CD14-positive monocyte (primary cell): ENCODE results near the gene FBXL17. TPM values are rescaled to one million over a fixed set of nuclear protein-coding genes. Genes with fewer than 3 reads are reported as not detected.

Experiments
- DNase-seq, 3 donors: peaks; one replicate each; pipeline ENCODE4 v3.0.0-alpha.2; 2011 to 2022
- H2AFZ ChIP-seq: 2 replicates; pipeline ENCODE4 v1.6.0; 2012; ENCODE audit warnings: mild to moderate bottlenecking, low read depth, low read length, inconsistent platforms; ENCODE audit not compliant: insufficient read depth, poor library complexity, severe bottlenecking
- H3K27ac ChIP-seq, 2 donors: 1 replicate in 1 of 2; 2 replicates in 1 of 2; pipeline ENCODE4 v1.5.1; 2012 to 2013; ENCODE audit warnings: low read length in 2 of 2, control low read depth in 1 of 2, inconsistent platforms in 1 of 2, low read depth in 1 of 2, mild to moderate bottlenecking in 1 of 2
- H3K27me3 ChIP-seq, 2 donors: one replicate each; pipeline versions ENCODE4 v1.6.0 to v1.6.1; 2011 to 2013; ENCODE audit warnings: low read length in 2 of 2; ENCODE audit not compliant: control insufficient read depth in 2 of 2, insufficient read depth in 2 of 2
- H3K36me3 ChIP-seq, 2 donors: replicated peaks in 1 of 2; 1 replicate in 1 of 2; 2 replicates in 1 of 2; pipeline versions ENCODE4 v1.5.1 to v1.6.1; 2012 to 2013; ENCODE audit warnings: low read length in 2 of 2, control low read depth in 1 of 2, inconsistent platforms in 1 of 2, mild to moderate bottlenecking in 1 of 2; ENCODE audit not compliant: insufficient read depth in 2 of 2, control insufficient read depth in 1 of 2
- H3K4me1 ChIP-seq, 2 donors: 1 replicate in 1 of 2; 2 replicates in 1 of 2; pipeline versions ENCODE4 v1.5.1 to v1.6.1; 2012 to 2013; ENCODE audit warnings: low read length in 2 of 2, control low read depth in 1 of 2, inconsistent platforms in 1 of 2, mild to moderate bottlenecking in 1 of 2, moderate library complexity in 1 of 2; ENCODE audit not compliant: insufficient read depth in 2 of 2, control insufficient read depth in 1 of 2
- H3K4me2 ChIP-seq: replicated peaks from 2 replicates; pipeline ENCODE3; 2012; ENCODE audit warnings: low read length, moderate library complexity, mild to moderate bottlenecking; ENCODE audit not compliant: poor library complexity, severe bottlenecking; ENCODE audit errors: extremely low read depth
- H3K4me3 ChIP-seq, 3 experiments: fragments of 200-600 bp in 1 of 3; sonication (generic) in 1 of 3; replicated peaks in 1 of 3; 1 replicate in 2 of 3; 2 replicates in 1 of 3; pipeline ENCODE4 v1.5.1; 2011 to 2013; ENCODE audit warnings: low read length in 3 of 3, mild to moderate bottlenecking in 3 of 3, control low read depth in 2 of 3, low read depth in 2 of 3, inconsistent platforms in 1 of 3, moderate library complexity in 1 of 3
- H3K79me2 ChIP-seq: 2 replicates; pipeline ENCODE4 v1.6.0; 2012; ENCODE audit warnings: mild to moderate bottlenecking, control low read depth, inconsistent platforms, low read length, moderate library complexity; ENCODE audit not compliant: insufficient read depth
- H3K9ac ChIP-seq: 2 replicates; pipeline ENCODE4 v1.6.0; 2017; ENCODE audit warnings: low read length, mild to moderate bottlenecking; ENCODE audit not compliant: insufficient read depth, poor library complexity, severe bottlenecking
- H3K9me3 ChIP-seq, 2 donors: replicated peaks in 1 of 2; 1 replicate in 1 of 2; 2 replicates in 1 of 2; pipeline versions ENCODE4 v1.5.1 to v1.6.1; 2012 to 2013; ENCODE audit warnings: low read length in 2 of 2, control low read depth in 1 of 2; ENCODE audit not compliant: control insufficient read depth in 1 of 2, insufficient read depth in 1 of 2
- H4K20me1 ChIP-seq: 2 replicates; pipeline ENCODE4 v1.6.0; 2012; ENCODE audit warnings: mild to moderate bottlenecking, low read length, control low read depth, moderate library complexity; ENCODE audit not compliant: insufficient read depth
- H3K27ac Mint-ChIP-seq, 7 donors: one replicate each; pipeline ENCODE4 v1.8.0; 2020; ENCODE audit warnings: mild to moderate bottlenecking in 7 of 7, mixed read lengths in 7 of 7, moderate library complexity in 6 of 7, inconsistent platforms in 2 of 7
- H3K27me3 Mint-ChIP-seq, 3 donors: one replicate each; pipeline ENCODE4 v1.8.0; 2021 to 2022; ENCODE audit warnings: low read depth in 3 of 3, mild to moderate bottlenecking in 3 of 3, mixed read lengths in 3 of 3, moderate library complexity in 3 of 3, inconsistent platforms in 1 of 3
- H3K36me3 Mint-ChIP-seq, 2 donors: one replicate each; pipeline ENCODE4 v1.8.0; 2020; ENCODE audit warnings: mixed read lengths in 2 of 2, inconsistent platforms in 1 of 2, mild to moderate bottlenecking in 1 of 2
- H3K4me1 Mint-ChIP-seq: one replicate; pipeline ENCODE4 v1.8.0; 2020; ENCODE audit warnings: mild to moderate bottlenecking, mixed read lengths
- H3K4me3 Mint-ChIP-seq, 2 donors: one replicate each; pipeline ENCODE4 v1.8.0; 2020; ENCODE audit warnings: mild to moderate bottlenecking in 2 of 2, mixed read lengths in 2 of 2, moderate library complexity in 1 of 2
- H3K9me3 Mint-ChIP-seq, 7 donors: one replicate each; pipeline ENCODE4 v1.8.0; 2020 to 2022; ENCODE audit warnings: mixed read lengths in 7 of 7, mild to moderate bottlenecking in 6 of 7, moderate library complexity in 6 of 7, inconsistent platforms in 2 of 7
- WGBS: methylation state at CpG from one replicate; pipeline ENCODE4 v1.1.5; 2013; ENCODE audit warnings: missing lambda C conversion rate; ENCODE audit not compliant: insufficient coverage; 5-methylcytosine and 5-hydroxymethylcytosine counted together
- intact Hi-C, 2 donors: fragments of 100-400 bp; cut with micrococcal nuclease; formaldehyde crosslinking; loops; one replicate each; pipeline versions ENCODE4 v1.15.0 to v1.15.1; 2023
- polyA plus RNA-seq, 3 donors: library from polyadenylated mRNA; depleted of rRNA in 1 of 3; unstranded in 2 of 3; stranded (reverse) in 1 of 3; fragments of 300-500 nt in 2 of 3; fragments of >200 nt in 1 of 3; fragmentation: Illumina TruSeq in 2 of 3; gene quantifications; 1 replicate in 2 of 3; 2 replicates in 1 of 3; pipeline ENCODE4 v1.2.3, GENCODE V29; 2012 to 2021
- TF ChIP-seq, protein P1 (sequence below): fragments of 200-600 bp; IDR thresholded peaks from one replicate; pipeline ENCODE4 v1.8.0; 2022; ENCODE audit warnings: antibody characterized with exemption, mild to moderate bottlenecking

FBXL17 gene
- polyA plus RNA-seq, 3 donors: 1.5 to 6.6 (median 2.0) TPM

DNA sequence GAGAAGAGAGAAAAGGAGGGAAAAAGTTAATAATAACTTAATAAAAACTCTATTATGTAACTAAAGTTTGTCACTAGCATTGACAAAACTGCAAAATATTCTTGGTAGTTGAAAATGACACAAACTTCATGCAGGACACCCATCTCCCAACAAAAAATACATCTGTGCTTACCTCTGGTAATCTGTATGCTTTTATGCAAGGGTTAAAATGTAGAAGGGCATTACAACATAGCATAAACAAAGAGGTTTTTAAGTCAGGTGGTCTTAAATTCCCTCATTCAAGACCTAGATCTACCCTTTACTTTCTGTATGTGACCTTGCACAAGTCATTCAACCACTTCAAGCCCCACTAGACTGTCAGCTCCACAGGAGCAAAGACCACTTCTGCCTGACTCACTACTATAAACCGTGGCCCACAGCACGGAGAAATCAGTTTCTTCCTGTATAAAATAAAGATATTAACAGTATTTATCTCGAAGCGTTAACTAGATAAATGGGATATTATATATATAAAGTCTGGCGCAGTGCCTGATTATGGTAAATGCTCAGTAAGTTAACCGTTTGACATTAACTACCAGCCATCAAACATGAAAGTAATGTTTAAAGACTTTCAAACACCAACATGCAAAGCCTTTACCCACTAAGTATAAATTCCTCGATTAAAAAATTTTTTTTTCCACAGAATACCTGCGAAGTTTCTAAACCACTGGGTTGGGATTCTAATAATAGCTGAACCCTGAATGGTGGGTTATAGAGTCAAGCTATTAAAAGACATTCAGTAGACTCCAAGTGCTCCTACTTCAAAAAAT, 2.0 kb downstream of the FBXL17 start:
- H3K9ac ChIP-seq: peak overlapping the region; percentile 96
- H3K79me2 ChIP-seq: peaks cover 57% of the 10 kb centered on the region
- no CpG with 5 or more reads among the region's 8 CpGs for WGBS
- H2AFZ ChIP-seq: peak overlapping the region; percentile 90
- TF ChIP-seq, protein P1, sequence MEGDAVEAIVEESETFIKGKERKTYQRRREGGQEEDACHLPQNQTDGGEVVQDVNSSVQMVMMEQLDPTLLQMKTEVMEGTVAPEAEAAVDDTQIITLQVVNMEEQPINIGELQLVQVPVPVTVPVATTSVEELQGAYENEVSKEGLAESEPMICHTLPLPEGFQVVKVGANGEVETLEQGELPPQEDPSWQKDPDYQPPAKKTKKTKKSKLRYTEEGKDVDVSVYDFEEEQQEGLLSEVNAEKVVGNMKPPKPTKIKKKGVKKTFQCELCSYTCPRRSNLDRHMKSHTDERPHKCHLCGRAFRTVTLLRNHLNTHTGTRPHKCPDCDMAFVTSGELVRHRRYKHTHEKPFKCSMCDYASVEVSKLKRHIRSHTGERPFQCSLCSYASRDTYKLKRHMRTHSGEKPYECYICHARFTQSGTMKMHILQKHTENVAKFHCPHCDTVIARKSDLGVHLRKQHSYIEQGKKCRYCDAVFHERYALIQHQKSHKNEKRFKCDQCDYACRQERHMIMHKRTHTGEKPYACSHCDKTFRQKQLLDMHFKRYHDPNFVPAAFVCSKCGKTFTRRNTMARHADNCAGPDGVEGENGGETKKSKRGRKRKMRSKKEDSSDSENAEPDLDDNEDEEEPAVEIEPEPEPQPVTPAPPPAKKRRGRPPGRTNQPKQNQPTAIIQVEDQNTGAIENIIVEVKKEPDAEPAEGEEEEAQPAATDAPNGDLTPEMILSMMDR: no peak
- Mint-ChIP-seq H3K27me3 (peaks cover 0 to 2% (median 0%) of the 10 kb centered on the region in 3 donors), H3K4me3 (peak overlapping the region; percentile 88 to 89), H3K36me3 (peaks cover 11 to 18% of the 10 kb centered on the region in 2 donors), H3K4me1 (peaks cover 40% of the 10 kb centered on the region), H3K27ac (peak overlapping the region in 2 of 7 donors; percentile 3 to 40), H3K9me3 (peaks cover 11 to 24% (median 18%) of the 10 kb centered on the region in 7 donors)
- no peaks in the 10 kb centered on the region for H3K27me3 ChIP-seq
- peak overlapping the region; percentile 49 to 86 (median 63) for H3K4me3 ChIP-seq
- peaks cover 22 to 30% of the 10 kb centered on the region in 2 donors for H3K4me1 ChIP-seq
- H3K36me3 ChIP-seq: no peaks in the 10 kb centered on the region
- peaks cover 6 to 14% of the 10 kb centered on the region in 2 donors for H3K9me3 ChIP-seq
- no peaks in the 10 kb centered on the region for H4K20me1 ChIP-seq
- peak overlapping the region in 1 of 2 donors; percentile 96 for H3K27ac ChIP-seq
- DNase-seq: peak in 2 of 3 donors; percentile 11 to 14
- peak overlapping the region; percentile 87 for H3K4me2 ChIP-seq
- intact Hi-C loops: no loop called here

DNA sequence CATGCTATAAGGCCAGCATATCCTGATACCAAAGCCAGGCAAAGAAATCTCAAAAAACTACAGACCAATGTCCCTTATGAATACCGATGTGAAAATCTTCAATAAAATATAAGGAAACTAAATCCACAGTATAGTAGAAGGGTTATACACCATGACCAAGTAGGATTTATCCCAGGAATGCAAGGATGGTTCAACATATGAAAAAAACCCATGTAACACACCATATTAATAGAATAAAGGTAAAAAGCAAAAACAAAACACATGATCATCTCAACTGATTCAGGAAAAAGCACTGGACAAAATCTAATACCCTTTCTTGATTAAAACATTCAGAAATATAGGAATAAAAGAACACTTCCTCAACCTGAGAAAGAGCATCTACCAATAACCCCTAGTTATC, 6.1 kb downstream of the FBXL17 start:
- Histone ChIP-seq H3K4me2 (no peak overlapping the region), H3K27me3 (no peaks in the 10 kb centered on the region), H4K20me1 (peaks cover 3% of the 10 kb centered on the region), H3K36me3 (peaks cover 0 to 9% of the 10 kb centered on the region in 2 donors), H3K4me3 (no peak overlapping the region), H2AFZ (no peak overlapping the region), H3K9me3 (peaks cover 22 to 37% of the 10 kb centered on the region in 2 donors), H3K9ac (no peak overlapping the region), H3K27ac (no peak overlapping the region), H3K79me2 (peaks cover 92% of the 10 kb centered on the region), H3K4me1 (peaks cover 8 to 18% of the 10 kb centered on the region in 2 donors)
- Mint-ChIP-seq H3K4me1 (peaks cover 20% of the 10 kb centered on the region), H3K36me3 (peaks cover 22 to 34% of the 10 kb centered on the region in 2 donors), H3K27me3 (no peaks in the 10 kb centered on the region), H3K4me3 (no peak overlapping the region), H3K9me3 (peaks cover 33 to 49% (median 37%) of the 10 kb centered on the region in 7 donors), H3K27ac (no peak overlapping the region)
- TF ChIP-seq, protein P1: no peak
- no CpG with 5 or more reads among the region's 1 CpG for WGBS
- intact Hi-C loops: no loop called here
- DNase-seq: no peak
